ENCODE results near the gene LRRC59.
A peak's percentile ranks its signal among the peaks of the same experiment; 100 is the strongest.

The LRRC59 gene

GRCh38 chr17:50346313-50347116 is 50.8 kb downstream of the LRRC59 start:
- Histone ChIP-seq H3K27me3 (ENCODE audit: insufficient read depth, poor library complexity, severe bottlenecking) (no peaks in the 10 kb centered on the region), H3K27ac (replicated peaks) (peak overlapping the region; percentile 71), H3K4me3 (replicated peaks; ENCODE audit: insufficient read depth, low read length) (peak overlapping the region; percentile 60)
- DNase-seq (ENCODE audit: low read depth in 1 of 2, low spot score in 1 of 2): peak; percentile 29 to 56
- TF ChIP-seq POLR2AphosphoS5 (IDR thresholded peaks at IDR 0.05; ENCODE audit: low read depth): 0 out of 2 replicates have a peak, but pooled peaks have one; percentile 0
- TF ChIP-seq GABPA (IDR thresholded peaks at IDR 0.05; ENCODE audit: low read depth): no peak
- no peak for TF ChIP-seq REST (IDR thresholded peaks at IDR 0.05; ENCODE audit: insufficient replicate concordance, low read depth)
- TF ChIP-seq SPI1 (IDR thresholded peaks at IDR 0.05; ENCODE audit: borderline replicate concordance, low read depth): no peak

- peak; percentile 79 to 85 for DNase-seq (ENCODE audit: low read depth in 1 of 2, low spot score in 1 of 2)
- H3K27ac ChIP-seq (replicated peaks): peak within 1 kb of the TSS; percentile 71
- no peaks in the 10 kb centered on the region for H3K27me3 ChIP-seq (ENCODE audit: insufficient read depth, poor library complexity, severe bottlenecking)
- TF ChIP-seq CTCF (IDR thresholded peaks at IDR 0.05; ENCODE audit: insufficient read depth, low read length) (no peak), POLR2AphosphoS5 (IDR thresholded peaks at IDR 0.05; ENCODE audit: low read depth) (peak; percentile 83)
- H3K4me3 ChIP-seq (replicated peaks; ENCODE audit: insufficient read depth, low read length): peak within 1 kb of the TSS; percentile 60
These were observed 51.7 kb downstream of the LRRC59 start, which contains the start of gene XYLT2 for GRCh38 chr17:50345432-50346312. Gene XYLT2, plus strand, starts transcription at chr17:50346126. Its CDS starts 15 bp downstream, at chr17:50346141.

GRCh38 chr17:50344731-50345365 is 52.5 kb downstream of the LRRC59 start:
- no peak for DNase-seq (ENCODE audit: low read depth in 1 of 2, low spot score in 1 of 2)
- no peak overlapping the region for H3K4me3 ChIP-seq (replicated peaks; ENCODE audit: insufficient read depth, low read length)
- H3K27ac ChIP-seq (replicated peaks): no peak overlapping the region
- H3K27me3 ChIP-seq (ENCODE audit: insufficient read depth, poor library complexity, severe bottlenecking): no peaks in the 10 kb centered on the region
- TF ChIP-seq SPI1 (IDR thresholded peaks at IDR 0.05; ENCODE audit: borderline replicate concordance, low read depth) (peak; percentile 52; the same call in 1 of the 2 replicates), POLR2AphosphoS5 (IDR thresholded peaks at IDR 0.05; ENCODE audit: low read depth) (no peak), CTCF (IDR thresholded peaks at IDR 0.05; ENCODE audit: insufficient read depth, low read length) (no peak)

GRCh38 chr17:50339381-50339780 is 57.9 kb downstream of the LRRC59 start:
- Histone ChIP-seq H3K27me3 (ENCODE audit: insufficient read depth, poor library complexity, severe bottlenecking) (no peaks in the 10 kb centered on the region), H3K4me3 (replicated peaks; ENCODE audit: insufficient read depth, low read length) (no peak overlapping the region), H3K27ac (replicated peaks) (no peak overlapping the region)
- no peak for DNase-seq (ENCODE audit: low read depth in 1 of 2, low spot score in 1 of 2)
- TF ChIP-seq REST (IDR thresholded peaks at IDR 0.05; ENCODE audit: insufficient replicate concordance, low read depth) (no peak), SPI1 (IDR thresholded peaks at IDR 0.05; ENCODE audit: borderline replicate concordance, low read depth) (no peak), CTCF (IDR thresholded peaks at IDR 0.05; ENCODE audit: insufficient read depth, low read length) (no peak), POLR2AphosphoS5 (IDR thresholded peaks at IDR 0.05; ENCODE audit: low read depth) (no peak), GABPA (IDR thresholded peaks at IDR 0.05; ENCODE audit: low read depth) (no peak)

Measured in HL-60 (cell line).